GM12878 (cell line): Measurements from ENCODE around the gene ANK3. TPM values are rescaled to one million over a fixed set of nuclear protein-coding genes. Genes with fewer than 3 reads are reported as not detected.
A peak's percentile ranks its signal among the peaks of the same experiment; 100 is the strongest.

ENCODE experiments used
- ATAC-seq: fragments of 200-7000 bp; cut with Tn5 transposase; 3 replicates; pipeline ENCODE4 v1.9.1; 2020; ENCODE audit warnings: mild to moderate bottlenecking, moderate library complexity
- BruUV-seq: library from RNA; stranded (reverse); fragments of 400-500 nt; replicated peaks from 2 replicates; lab custom pipeline; 2021; lab: Mats Ljungman, UMichigan
- CTCF ChIA-PET: fragments of 300-600 bp; sonication (Branson Sonifier 250); formaldehyde crosslinking; extraction: SDS; loops from one replicate; lab custom pipeline; 2021; ENCODE audit warnings: inconsistent platforms; lab: Yijun Ruan, JAX
- POLR2A ChIA-PET: fragments of 350-600 bp; formaldehyde crosslinking; extraction: SDS; loops from one replicate; lab custom pipeline; 2021; ENCODE audit warnings: inconsistent platforms; lab: Charles Lee
- RAD21 ChIA-PET: fragments of 300-600 bp; sonication (Branson Sonifier 250); formaldehyde crosslinking; loops from one replicate; lab custom pipeline; 2023; ENCODE audit warnings: antibody characterized with exemption; ENCODE audit not compliant: unreplicated experiment; lab: Charles Lee
- SMC1A ChIA-PET: fragments of 300-600 bp; sonication (Branson Sonifier 250); formaldehyde crosslinking; loops from one replicate; lab custom pipeline; 2023; ENCODE audit not compliant: unreplicated experiment, uncharacterized antibody; lab: Charles Lee
- DNase-seq: peaks from one replicate; pipeline ENCODE4 v3.0.0-alpha.2; 2011; ENCODE audit warnings: low read depth, low spot score
- FAIRE-seq: peaks from 3 replicates; lab custom pipeline; 2011; peaks lifted over from hg19 to GRCh38; lab: Jason Lieb, UNC
- H2AFZ ChIP-seq: 2 replicates; pipeline ENCODE4 v1.6.0; 2011; ENCODE audit warnings: low read depth, low read length, control low read depth; ENCODE audit not compliant: control insufficient read depth
- H3K27ac ChIP-seq: 2 replicates; pipeline ENCODE4 v1.5.1; 2011; ENCODE audit warnings: control low read depth; ENCODE audit not compliant: control insufficient read depth, insufficient read depth
- H3K27me3 ChIP-seq, 2 experiments: replicated peaks in 1 of 2; 2 replicates each; pipeline versions ENCODE4 v1.6.0 to v1.6.1; 2011; ENCODE audit warnings: low read length in 1 of 2; ENCODE audit not compliant: control insufficient read depth in 2 of 2, insufficient read depth in 2 of 2
- H3K36me3 ChIP-seq, 2 experiments: 2 replicates each; pipeline ENCODE4 v1.5.1; 2011; ENCODE audit warnings: low read length in 1 of 2; ENCODE audit not compliant: control insufficient read depth in 2 of 2, insufficient read depth in 2 of 2
- H3K4me1 ChIP-seq: 2 replicates; pipeline ENCODE4 v1.6.1; 2011; ENCODE audit warnings: mild to moderate bottlenecking, low read length, moderate library complexity, mixed read lengths; ENCODE audit not compliant: control insufficient read depth, insufficient read depth
- H3K4me2 ChIP-seq: 2 replicates; pipeline ENCODE4 v1.6.0; 2011; ENCODE audit warnings: control low read depth; ENCODE audit not compliant: control insufficient read depth, insufficient read depth
- H3K4me3 ChIP-seq: fragments of 200-600 bp; sonication (generic); 2 replicates; pipeline ENCODE4 v1.5.1; 2016
- H3K79me2 ChIP-seq: 2 replicates; pipeline ENCODE4 v1.6.0; 2011; ENCODE audit warnings: low read length; ENCODE audit not compliant: control insufficient read depth, insufficient read depth
- H3K9ac ChIP-seq: 2 replicates; pipeline ENCODE4 v1.8.0; 2011; ENCODE audit warnings: low read length, control low read depth, mixed read lengths; ENCODE audit not compliant: control insufficient read depth, insufficient read depth
- H3K9me3 ChIP-seq: replicated peaks from 3 replicates; pipeline ENCODE4 v1.5.1; 2011; ENCODE audit warnings: mild to moderate bottlenecking, low read length; ENCODE audit not compliant: control insufficient read depth, insufficient read depth
- H4K20me1 ChIP-seq: 2 replicates; pipeline ENCODE4 v1.6.0; 2011; ENCODE audit not compliant: control insufficient read depth, insufficient read depth
- BACH1 ChIP-seq: fragments of 450-650 bp; IDR thresholded peaks from 2 replicates; pipeline ENCODE4 v1.6.1; 2017; ENCODE audit warnings: mild to moderate bottlenecking, borderline replicate concordance
- GABPA ChIP-seq: IDR thresholded peaks from 2 replicates; pipeline ENCODE4 v1.6.1; 2014; ENCODE audit warnings: antibody characterized with exemption, low read depth, mild to moderate bottlenecking, inconsistent platforms
- HDAC2 ChIP-seq: fragments of 200-600 bp; sonication (generic); IDR thresholded peaks from 2 replicates; pipeline ENCODE4 v1.6.1; 2017
- HDAC6 ChIP-seq: fragments of 200-600 bp; sonication (generic); IDR thresholded peaks from one replicate; pipeline ENCODE4 v1.8.0; 2017; ENCODE audit warnings: antibody characterized with exemption; ENCODE audit not compliant: unreplicated experiment
- IRF4 ChIP-seq: IDR thresholded peaks from 2 replicates; pipeline ENCODE4 v1.6.1; 2011; ENCODE audit warnings: low read depth, low read length
- KDM1A ChIP-seq: fragments of 200-600 bp; sonication (generic); IDR thresholded peaks from 2 replicates; pipeline ENCODE4 v1.6.1; 2016; ENCODE audit warnings: borderline replicate concordance
- KLF5 ChIP-seq: fragments of 450-650 bp; IDR thresholded peaks from 2 replicates; pipeline ENCODE4 v1.6.1; 2014; ENCODE audit warnings: mild to moderate bottlenecking; ENCODE audit not compliant: partially characterized antibody
- LARP7 ChIP-seq: fragments of 450-650 bp; IDR thresholded peaks from 2 replicates; pipeline ENCODE4 v1.6.1; 2017; ENCODE audit warnings: mild to moderate bottlenecking
- NFXL1 ChIP-seq: fragments of 450-650 bp; IDR thresholded peaks from 2 replicates; pipeline ENCODE4 v1.6.1; 2017; ENCODE audit warnings: antibody characterized with exemption, mild to moderate bottlenecking, borderline replicate concordance
- ZNF622 ChIP-seq: fragments of 450-650 bp; IDR thresholded peaks from 2 replicates; pipeline ENCODE4 v1.6.1; 2017; ENCODE audit warnings: mild to moderate bottlenecking, inconsistent platforms
- WGBS: methylation state at CpG from one replicate; pipeline ENCODE4 v1.1.6; 2016; ENCODE audit warnings: low lambda C conversion rate; ENCODE audit not compliant: insufficient replicate concordance, insufficient coverage; ENCODE audit errors: missing lambda C conversion rate; 5-methylcytosine and 5-hydroxymethylcytosine counted together
- in situ Hi-C: fragments of 300-500 bp; cut with MboI; formaldehyde crosslinking; loops from 9 replicates; pipeline ENCODE4 v1.14.3; 2018; ENCODE audit warnings: mixed read lengths
- intact Hi-C: fragments of 100-400 bp; cut with micrococcal nuclease; formaldehyde crosslinking; loops from one replicate; pipeline ENCODE4 v1.14.2; 2022; ENCODE audit not compliant: unreplicated experiment
- polyA plus RNA-seq, 11 experiments: library from polyadenylated mRNA; depleted of rRNA in 4 of 11; unstranded in 6 of 11; stranded (reverse) in 5 of 11; fragments of >200 nt; fragmentation: Nextera tagmentation in 4 of 11; fragmentation: Illumina TruSeq in 1 of 11; extraction: Ambion mirVana in 4 of 11; extraction: Trizol in 1 of 11; gene quantifications; 1 replicate in 1 of 11; 2 replicates in 10 of 11; pipeline versions ENCODE4 v1.2.1 to v1.2.3, GENCODE V29; 2011 to 2016; ENCODE audit warnings: inconsistent platforms in 2 of 11, missing spikeins in 2 of 11, low read depth in 1 of 11
- total RNA-seq, 4 experiments: library from RNA; depleted of rRNA in 3 of 4; stranded (reverse); fragments of >200 nt in 3 of 4; fragmentation: Illumina TruSeq in 1 of 4; extraction: Trizol in 1 of 4; gene quantifications; 2 replicates each; pipeline versions ENCODE4 v1.2.1 to v1.2.3, GENCODE V29; 2013 to 2021

ANK3 gene
- total and polyA plus RNA-seq, 10 of the 15 experiments (the other 5 are each of a cell fraction or from before 2014, with no cell fraction given), result 0.06 to 0.82 (median 0.20) TPM; not detected in 2

DNA sequence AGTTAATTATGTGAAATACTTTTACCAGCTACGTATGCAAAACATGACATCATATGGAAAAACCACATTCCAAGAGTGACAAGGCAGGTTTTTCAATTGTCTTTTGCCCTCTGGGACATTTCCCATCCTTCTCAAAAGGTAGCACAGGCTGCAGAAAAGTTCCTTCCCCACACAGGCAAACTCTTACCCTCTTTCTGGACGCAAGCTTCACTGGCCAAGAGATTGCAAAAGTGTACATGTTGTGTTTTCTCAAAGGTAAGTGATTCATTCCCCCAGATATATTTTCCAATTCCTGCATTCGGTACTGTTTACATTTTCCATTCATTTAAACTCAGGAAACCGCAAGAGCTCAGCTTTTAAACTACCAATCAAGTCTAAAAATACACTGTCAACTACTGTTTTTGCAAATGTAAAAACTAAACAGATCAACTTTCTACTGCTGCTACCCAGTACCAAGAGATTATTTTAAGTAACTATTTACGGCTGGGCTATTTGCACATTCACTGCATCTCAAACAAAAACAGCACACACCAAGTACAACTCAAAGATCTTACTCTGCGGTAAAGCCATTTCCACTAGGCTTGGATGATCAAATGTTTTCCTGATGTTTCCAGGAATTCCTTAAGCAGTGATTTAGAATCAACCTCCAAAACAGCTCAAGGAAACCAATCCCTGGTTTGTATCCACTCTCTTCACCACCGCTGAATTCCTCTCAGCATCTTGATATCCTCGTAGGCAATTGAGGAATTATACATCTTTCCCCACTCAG is 249.7 kb downstream of the ANK3 start:
- WGBS, result under 1% methylated on average over 8 of the region's 8 CpGs
- no peak for DNase-seq
- intact Hi-C loops, result no loop called here
- Histone ChIP-seq H3K36me3 (no peaks in the 10 kb centered on the region), H4K20me1 (no peaks in the 10 kb centered on the region), H3K4me1 (no peaks in the 10 kb centered on the region; the same call in 1 of the 2 replicates), H3K4me3 (no peak overlapping the region), H3K9me3 (no peaks in the 10 kb centered on the region), H3K9ac (no peak overlapping the region), H3K4me2 (no peak overlapping the region), H3K79me2 (no peaks in the 10 kb centered on the region), H3K27me3 (no peaks in the 10 kb centered on the region; a peak in 1 of 4 replicates), H2AFZ (no peak overlapping the region), H3K27ac (no peak overlapping the region)
- in situ Hi-C loops, result no loop called here
- no TSS peak for BruUV-seq
- ChIA-PET POLR2A (no interaction called here), CTCF (no interaction called here), SMC1A (interaction anchor here (0.6 kb wide), 1 partner anchor 1675 kb away, joined by 3 read pairs; no protein-coding TSS in a partner anchor), RAD21 (no interaction called here)
- no peak for FAIRE-seq
- TF ChIP-seq BACH1 (no peak), GABPA (no peak), IRF4 (no peak), LARP7 (no peak), KLF5 (no peak), HDAC6 (no peak), NFXL1 (no peak), KDM1A (no peak), HDAC2 (no peak), ZNF622 (no peak)
- ATAC-seq, result peak; percentile 22; the same call in 1 of the 3 replicates
